NCI-H748 (cell line): Measurements from ENCODE around the gene APBA2.

ENCODE experiments used
- DNase-seq: peaks from one replicate; lab custom pipeline; 2025; ENCODE audit not compliant: unreplicated experiment; lab: John Stamatoyannopoulos, UW

Gene APBA2

GRCh38 chr15:29113336-29114220, 227.8 kb downstream of the APBA2 start:
- DNase-seq: no peak

- no peak for DNase-seq
These were observed 228.7 kb downstream of the APBA2 start for GRCh38 chr15:29114221-29115092.

- DNase-seq: no peak
These were observed 229.6 kb downstream of the APBA2 start for GRCh38 chr15:29115093-29115991.

- DNase-seq: no peak
These were observed 231.4 kb downstream of the APBA2 start for GRCh38 chr15:29116970-29117700.

GRCh38 chr15:29117778-29118177, 232.0 kb downstream of the APBA2 start:
- DNase-seq: no peak

- DNase-seq: no peak
These were observed 234.1 kb downstream of the APBA2 start for GRCh38 chr15:29119847-29120246.

GRCh38 chr15:29120593-29121368, 235.0 kb downstream of the APBA2 start:
- no peak for DNase-seq

GRCh38 chr15:29121369-29121656, 235.5 kb downstream of the APBA2 start:
- DNase-seq: no peak

GRCh38 chr15:29121907-29122306, 236.1 kb downstream of the APBA2 start:
- DNase-seq: no peak

GRCh38 chr15:29122506-29122905, 236.7 kb downstream of the APBA2 start:
- no peak for DNase-seq

- DNase-seq: no peak
These were observed 237.4 kb downstream of the APBA2 start for GRCh38 chr15:29123171-29123570.

GRCh38 chr15:29123991-29124390, 238.2 kb downstream of the APBA2 start:
- DNase-seq: no peak

GRCh38 chr15:29124581-29125381, 239.0 kb downstream of the APBA2 start:
- DNase-seq: no peak

GRCh38 chr15:29125382-29126207, 239.8 kb downstream of the APBA2 start:
- DNase-seq: no peak

- DNase-seq: no peak
These were observed 240.4 kb downstream of the APBA2 start for GRCh38 chr15:29126208-29126536.

GRCh38 chr15:29126821-29127461, 241.2 kb downstream of the APBA2 start:
- DNase-seq: no peak

GRCh38 chr15:29127506-29128430, 242.0 kb downstream of the APBA2 start:
- no peak for DNase-seq
